Calu3 (cell line): Measurements from ENCODE around the gene LRMDA. TPM values are rescaled to one million over a fixed set of nuclear protein-coding genes. Genes with fewer than 3 reads are reported as not detected.

Experiments used
- BruUV-seq: library from RNA; stranded (reverse); fragments of 400-500 nt; replicated peaks from 2 replicates; lab custom pipeline; 2021; lab: Mats Ljungman, UMichigan
- CTCF ChIA-PET: fragments of 300-600 bp; sonication (Branson Sonifier 250); formaldehyde crosslinking; loops from one replicate; lab custom pipeline; 2022; ENCODE audit warnings: antibody characterized with exemption; lab: Charles Lee
- DNase-seq: peaks from one replicate; pipeline ENCODE4 v3.0.0; 2022
- H3K27ac Mint-ChIP-seq: one replicate; pipeline ENCODE4 v1.8.0; 2022; ENCODE audit warnings: mixed read lengths; ENCODE audit not compliant: unreplicated experiment
- H3K27me3 Mint-ChIP-seq: one replicate; pipeline ENCODE4 v1.8.0; 2022; ENCODE audit warnings: mixed read lengths; ENCODE audit not compliant: unreplicated experiment
- H3K36me3 Mint-ChIP-seq: one replicate; pipeline ENCODE4 v1.8.0; 2022; ENCODE audit warnings: mild to moderate bottlenecking, moderate library complexity, mixed read lengths; ENCODE audit not compliant: insufficient read depth, unreplicated experiment
- H3K4me1 Mint-ChIP-seq: one replicate; pipeline ENCODE4 v1.8.0; 2022; ENCODE audit warnings: mild to moderate bottlenecking, low read depth, mixed read lengths; ENCODE audit not compliant: unreplicated experiment
- H3K4me3 Mint-ChIP-seq: one replicate; pipeline ENCODE4 v1.8.0; 2022; ENCODE audit warnings: mild to moderate bottlenecking, low read depth, moderate library complexity, mixed read lengths; ENCODE audit not compliant: unreplicated experiment
- H3K9me3 Mint-ChIP-seq: one replicate; pipeline ENCODE4 v1.8.0; 2022; ENCODE audit warnings: low read depth, mixed read lengths; ENCODE audit not compliant: unreplicated experiment
- intact Hi-C: fragments of 100-400 bp; cut with micrococcal nuclease; formaldehyde crosslinking; loops from one replicate; pipeline ENCODE4 v1.10.0; 2022; ENCODE audit not compliant: unreplicated experiment
- total RNA-seq: library from RNA; stranded (reverse); gene quantifications from 2 replicates; pipeline ENCODE4 v1.2.3, GENCODE V29; 2022
- TF ChIP-seq, protein P1 (sequence below): fragments of 200-600 bp; IDR thresholded peaks from one replicate; pipeline ENCODE4 v1.8.0; 2022; ENCODE audit warnings: antibody characterized with exemption; ENCODE audit not compliant: unreplicated experiment

Gene LRMDA
- total RNA-seq, 1 experiment from 2014 or later: 7.6 TPM

DNA sequence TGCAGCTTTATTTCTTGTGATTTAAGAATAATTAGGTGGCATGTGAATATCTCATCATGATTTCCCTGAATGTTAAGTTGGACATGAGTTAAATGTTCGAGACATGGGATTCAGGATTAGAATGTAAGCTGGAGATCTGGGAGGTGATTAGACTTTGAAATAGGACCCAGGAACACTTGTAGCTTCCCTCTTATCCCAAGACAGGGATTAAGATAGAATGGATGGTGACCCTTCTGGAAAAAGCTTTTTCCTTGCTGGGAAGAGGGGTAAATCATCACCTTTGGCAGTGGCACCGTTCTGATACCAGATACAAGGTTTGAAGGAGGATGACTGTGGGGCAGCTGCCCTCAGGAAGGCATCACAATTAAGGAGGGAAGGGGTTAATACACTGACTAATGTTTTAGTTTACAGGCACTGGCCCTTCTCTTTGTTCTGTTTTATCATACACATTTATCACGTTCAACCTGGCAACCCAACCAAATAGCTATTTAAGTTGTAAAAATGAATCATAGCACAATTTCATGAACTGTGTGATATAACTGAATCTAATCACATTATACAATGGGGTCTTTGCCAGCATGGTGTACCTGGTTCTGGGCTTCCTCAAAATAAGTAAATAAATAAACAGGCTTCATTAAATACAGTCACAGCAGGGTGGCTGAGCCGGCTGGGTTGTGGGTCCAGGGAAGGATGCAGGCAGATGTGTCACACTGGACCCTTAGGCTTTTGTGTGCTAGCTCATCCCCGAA is 212.7 kb downstream of the LRMDA start:
- DNase-seq: no peak
- intact Hi-C loops: no loop called here
- no peaks in the 10 kb centered on the region for H3K4me1 Mint-ChIP-seq
- H3K27me3 Mint-ChIP-seq: peaks cover 56% of the 10 kb centered on the region
- H3K27ac Mint-ChIP-seq: no peak overlapping the region
- CTCF ChIA-PET: no interaction called here
- no peak overlapping the region for H3K4me3 Mint-ChIP-seq
- BruUV-seq: no TSS peak
- TF ChIP-seq, protein P1, sequence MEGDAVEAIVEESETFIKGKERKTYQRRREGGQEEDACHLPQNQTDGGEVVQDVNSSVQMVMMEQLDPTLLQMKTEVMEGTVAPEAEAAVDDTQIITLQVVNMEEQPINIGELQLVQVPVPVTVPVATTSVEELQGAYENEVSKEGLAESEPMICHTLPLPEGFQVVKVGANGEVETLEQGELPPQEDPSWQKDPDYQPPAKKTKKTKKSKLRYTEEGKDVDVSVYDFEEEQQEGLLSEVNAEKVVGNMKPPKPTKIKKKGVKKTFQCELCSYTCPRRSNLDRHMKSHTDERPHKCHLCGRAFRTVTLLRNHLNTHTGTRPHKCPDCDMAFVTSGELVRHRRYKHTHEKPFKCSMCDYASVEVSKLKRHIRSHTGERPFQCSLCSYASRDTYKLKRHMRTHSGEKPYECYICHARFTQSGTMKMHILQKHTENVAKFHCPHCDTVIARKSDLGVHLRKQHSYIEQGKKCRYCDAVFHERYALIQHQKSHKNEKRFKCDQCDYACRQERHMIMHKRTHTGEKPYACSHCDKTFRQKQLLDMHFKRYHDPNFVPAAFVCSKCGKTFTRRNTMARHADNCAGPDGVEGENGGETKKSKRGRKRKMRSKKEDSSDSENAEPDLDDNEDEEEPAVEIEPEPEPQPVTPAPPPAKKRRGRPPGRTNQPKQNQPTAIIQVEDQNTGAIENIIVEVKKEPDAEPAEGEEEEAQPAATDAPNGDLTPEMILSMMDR: no peak
- no peaks in the 10 kb centered on the region for H3K36me3 Mint-ChIP-seq
- H3K9me3 Mint-ChIP-seq: no peaks in the 10 kb centered on the region

DNA sequence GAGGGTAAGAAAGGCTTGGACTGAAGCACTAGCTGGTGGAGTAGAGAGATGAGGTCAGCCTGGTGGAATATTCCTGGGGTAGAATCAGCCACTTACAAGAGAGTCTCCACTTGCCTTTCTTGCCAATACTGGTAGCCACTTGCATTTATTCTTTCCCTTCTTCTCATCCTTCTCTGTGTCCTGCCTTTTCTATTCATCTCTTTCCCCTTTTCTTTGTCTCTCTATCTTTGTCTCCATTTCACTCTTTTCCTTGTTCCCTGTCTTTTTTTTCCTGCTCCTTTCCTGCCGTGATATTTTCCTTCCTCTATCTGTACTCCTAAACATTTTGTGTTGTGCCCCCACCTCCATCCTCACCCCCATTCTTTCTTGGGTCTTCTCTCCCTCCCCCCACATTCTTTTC is 214.3 kb downstream of the LRMDA start:
- intact Hi-C loops: no loop called here
- no peak overlapping the region for H3K4me3 Mint-ChIP-seq
- no peaks in the 10 kb centered on the region for H3K4me1 Mint-ChIP-seq
- TF ChIP-seq, protein P1: no peak
- CTCF ChIA-PET: interaction anchor here (0.7 kb wide), 1 partner anchor 17 kb away, joined by 3 read pairs; no protein-coding TSS in a partner anchor
- H3K9me3 Mint-ChIP-seq: no peaks in the 10 kb centered on the region
- BruUV-seq: no TSS peak
- no peaks in the 10 kb centered on the region for H3K36me3 Mint-ChIP-seq
- H3K27me3 Mint-ChIP-seq: peaks cover 55% of the 10 kb centered on the region
- H3K27ac Mint-ChIP-seq: no peak overlapping the region
- no peak for DNase-seq

- Mint-ChIP-seq H3K4me1 (no peaks in the 10 kb centered on the region), H3K36me3 (no peaks in the 10 kb centered on the region), H3K27me3 (peaks cover 55% of the 10 kb centered on the region), H3K4me3 (no peak overlapping the region), H3K27ac (no peak overlapping the region), H3K9me3 (no peaks in the 10 kb centered on the region)
- BruUV-seq: no TSS peak
- CTCF ChIA-PET: no interaction called here
- intact Hi-C loops: no loop called here
- DNase-seq: no peak
- TF ChIP-seq, protein P1: no peak
Measured at GRCh38 chr10:75646218-75646915, 214.9 kb downstream of the LRMDA start.

GRCh38 chr10:75646916-75647315 is 215.5 kb downstream of the LRMDA start:
- no peaks in the 10 kb centered on the region for H3K9me3 Mint-ChIP-seq
- H3K27ac Mint-ChIP-seq: no peak overlapping the region
- H3K4me1 Mint-ChIP-seq: no peaks in the 10 kb centered on the region
- no peak for DNase-seq
- no TSS peak for BruUV-seq
- no peak overlapping the region for H3K4me3 Mint-ChIP-seq
- TF ChIP-seq, protein P1: no peak
- intact Hi-C loops: no loop called here
- peaks cover 59% of the 10 kb centered on the region for H3K27me3 Mint-ChIP-seq
- CTCF ChIA-PET: no interaction called here
- no peaks in the 10 kb centered on the region for H3K36me3 Mint-ChIP-seq
